GM18499 (cell line): ENCODE data around the gene NAT9.

Experiments
- ATAC-seq: cut with Tn5 transposase; IDR thresholded peaks from one replicate; pipeline ENCODE4 v1.9.1; 2021; ENCODE audit warnings: moderate number of reproducible peaks; ENCODE audit not compliant: insufficient read depth, unreplicated experiment

The NAT9 gene

DNA sequence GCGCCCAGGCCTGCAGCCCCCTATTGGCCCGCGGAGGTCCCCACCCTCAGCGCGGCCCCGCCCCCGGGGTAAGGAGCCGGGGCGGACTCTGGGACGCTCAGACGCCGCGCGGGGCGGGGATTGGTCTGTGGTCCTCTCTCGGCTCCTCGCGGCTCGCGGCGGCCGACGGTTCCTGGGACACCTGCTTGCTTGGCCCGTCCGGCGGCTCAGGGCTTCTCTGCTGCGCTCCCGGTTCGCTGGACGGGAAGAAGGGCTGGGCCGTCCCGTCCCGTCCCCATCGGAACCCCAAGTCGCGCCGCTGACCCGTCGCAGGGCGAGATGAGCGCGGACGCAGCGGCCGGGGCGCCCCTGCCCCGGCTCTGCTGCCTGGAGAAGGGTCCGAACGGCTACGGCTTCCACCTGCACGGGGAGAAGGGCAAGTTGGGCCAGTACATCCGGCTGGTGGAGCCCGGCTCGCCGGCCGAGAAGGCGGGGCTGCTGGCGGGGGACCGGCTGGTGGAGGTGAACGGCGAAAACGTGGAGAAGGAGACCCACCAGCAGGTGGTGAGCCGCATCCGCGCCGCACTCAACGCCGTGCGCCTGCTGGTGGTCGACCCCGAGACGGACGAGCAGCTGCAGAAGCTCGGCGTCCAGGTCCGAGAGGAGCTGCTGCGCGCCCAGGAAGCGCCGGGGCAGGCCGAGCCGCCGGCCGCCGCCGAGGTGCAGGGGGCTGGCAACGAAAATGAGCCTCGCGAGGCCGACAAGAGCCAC lies 27.4 kb downstream of the NAT9 start, which contains the start of gene NHERF1:
Gene NHERF1 (plus strand): TSS at position 100 of the 750 bp plus-strand sequence. CDS start 219 bp downstream, at position 319.
- ATAC-seq = no peak

GRCh38 chr17:74748279-74748528 lies 27.9 kb downstream of the NAT9 start:
- ATAC-seq = no peak

- ATAC-seq = no peak
Measured at GRCh38 chr17:74746922-74747321, 29.2 kb downstream of the NAT9 start.

DNA sequence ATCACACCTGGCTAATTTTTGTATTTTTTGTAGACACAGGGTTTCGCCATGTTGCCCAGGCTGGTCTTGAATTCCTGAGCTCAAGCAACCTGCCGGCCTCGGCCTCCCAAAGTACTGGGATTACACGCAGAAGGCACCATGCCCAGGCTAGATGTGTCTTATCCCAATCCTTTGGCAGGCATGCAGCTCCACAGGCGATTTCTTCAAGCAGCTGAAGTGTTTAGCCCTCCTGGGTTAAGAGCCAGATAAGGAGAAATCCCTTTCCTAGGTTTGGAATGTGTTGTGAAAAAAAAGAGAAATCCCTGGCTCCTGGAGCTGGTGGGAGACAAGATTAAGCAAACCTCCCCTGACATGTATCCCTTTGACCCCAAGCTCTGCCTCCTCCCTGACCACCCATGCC lies 29.8 kb downstream of the NAT9 start:
- no peak for ATAC-seq

GRCh38 chr17:74745548-74746177 lies 30.5 kb downstream of the NAT9 start:
- no peak for ATAC-seq

- no peak for ATAC-seq
Measured at GRCh38 chr17:74744714-74745547, 31.2 kb downstream of the NAT9 start.

DNA sequence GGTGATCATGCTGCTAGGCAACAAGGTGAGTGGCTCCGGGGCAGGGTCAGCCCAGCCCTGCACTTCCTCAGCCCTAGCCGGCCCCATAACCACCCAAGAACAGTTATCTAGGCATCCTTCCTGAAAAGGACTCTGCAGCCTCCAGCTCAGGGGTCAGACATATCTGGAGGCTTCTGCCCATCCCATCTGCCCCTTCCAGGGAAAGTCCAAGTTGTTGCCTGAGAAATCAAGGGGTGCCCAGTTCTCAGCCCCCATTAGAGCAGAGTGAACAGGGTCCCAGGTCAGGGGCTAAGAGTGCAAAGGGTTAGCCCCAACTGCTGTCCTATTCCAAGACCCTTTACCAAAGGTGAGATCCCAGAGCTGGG lies 31.8 kb downstream of the NAT9 start:
- ATAC-seq = no peak

DNA sequence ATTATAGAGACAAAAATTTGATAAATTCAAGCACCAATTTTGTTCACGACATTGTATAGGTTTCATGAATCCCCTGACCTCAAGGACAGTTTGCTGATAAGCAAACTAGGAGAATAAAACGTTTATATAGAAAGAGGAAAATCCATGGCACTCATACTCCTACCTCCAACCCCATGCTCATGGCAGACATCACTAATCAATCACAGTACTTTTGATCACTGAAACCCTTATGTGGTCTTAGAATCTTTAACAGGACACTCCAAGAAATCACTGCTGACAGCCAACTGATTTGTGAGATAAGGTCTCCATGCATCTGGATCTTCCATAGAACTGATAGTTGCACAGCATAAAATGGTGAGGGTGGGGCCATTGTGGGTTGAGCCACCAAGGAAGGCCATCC lies 32.4 kb downstream of the NAT9 start:
- ATAC-seq = no peak

- ATAC-seq = no peak
Measured at GRCh38 chr17:74742978-74743545, 33.1 kb downstream of the NAT9 start.

DNA sequence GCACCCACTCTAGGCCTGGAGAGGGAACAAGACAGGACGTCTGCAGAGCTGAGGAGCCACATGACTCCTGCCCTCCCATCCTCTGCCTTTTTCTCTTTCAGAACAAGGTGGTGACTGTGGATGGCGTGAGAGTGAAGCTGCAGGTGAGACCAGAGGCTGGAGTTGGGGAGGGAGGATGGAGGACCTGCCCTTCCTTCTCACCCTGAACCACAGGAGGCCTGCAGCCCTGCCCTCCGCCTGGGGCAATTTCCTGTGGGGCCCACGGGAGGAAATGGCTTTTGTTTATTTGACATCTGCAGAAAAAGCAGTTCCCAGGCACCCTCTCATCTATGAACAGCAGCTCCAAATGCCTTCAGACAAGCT lies 34.0 kb downstream of the NAT9 start:
- ATAC-seq = no peak

DNA sequence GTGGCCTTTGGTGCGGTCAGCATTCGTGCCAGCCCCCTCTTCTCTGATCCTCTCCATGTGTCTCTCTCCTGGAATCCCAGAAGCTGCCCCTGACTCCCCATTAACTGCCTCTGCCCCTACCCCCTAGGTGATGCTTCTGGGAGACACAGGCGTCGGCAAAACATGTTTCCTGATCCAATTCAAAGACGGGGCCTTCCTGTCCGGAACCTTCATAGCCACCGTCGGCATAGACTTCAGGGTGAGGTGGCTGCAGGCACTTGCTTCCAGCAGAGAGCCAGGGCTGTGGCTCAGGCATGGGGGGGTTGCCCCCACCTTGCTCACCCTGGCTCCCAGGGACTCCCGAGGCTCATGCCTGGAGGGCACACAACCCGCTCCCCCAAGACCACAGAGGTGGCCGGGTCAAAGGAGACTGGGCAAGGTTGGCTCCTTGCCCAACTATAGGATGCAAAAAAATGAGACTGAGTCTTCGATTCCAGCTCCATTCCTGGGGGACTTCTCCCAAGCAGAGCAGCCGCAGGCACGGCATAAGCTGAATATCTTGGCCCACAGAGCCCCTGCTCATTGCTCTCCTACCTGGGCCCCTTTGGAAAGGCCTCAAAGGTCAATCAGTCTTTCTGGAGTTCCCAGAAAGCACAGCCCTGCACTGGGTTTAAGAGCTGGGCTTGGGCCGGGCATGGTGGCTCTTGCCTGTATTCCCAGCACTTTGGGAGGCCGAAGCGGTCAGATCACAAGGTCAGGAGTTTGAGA lies 35.3 kb downstream of the NAT9 start:
- ATAC-seq = no peak

GRCh38 chr17:74740173-74740572 lies 36.0 kb downstream of the NAT9 start:
- ATAC-seq = no peak

GRCh38 chr17:74739227-74739831 lies 36.8 kb downstream of the NAT9 start:
- ATAC-seq = no peak

GRCh38 chr17:74738051-74738996 lies 37.8 kb downstream of the NAT9 start:
- ATAC-seq = no peak

DNA sequence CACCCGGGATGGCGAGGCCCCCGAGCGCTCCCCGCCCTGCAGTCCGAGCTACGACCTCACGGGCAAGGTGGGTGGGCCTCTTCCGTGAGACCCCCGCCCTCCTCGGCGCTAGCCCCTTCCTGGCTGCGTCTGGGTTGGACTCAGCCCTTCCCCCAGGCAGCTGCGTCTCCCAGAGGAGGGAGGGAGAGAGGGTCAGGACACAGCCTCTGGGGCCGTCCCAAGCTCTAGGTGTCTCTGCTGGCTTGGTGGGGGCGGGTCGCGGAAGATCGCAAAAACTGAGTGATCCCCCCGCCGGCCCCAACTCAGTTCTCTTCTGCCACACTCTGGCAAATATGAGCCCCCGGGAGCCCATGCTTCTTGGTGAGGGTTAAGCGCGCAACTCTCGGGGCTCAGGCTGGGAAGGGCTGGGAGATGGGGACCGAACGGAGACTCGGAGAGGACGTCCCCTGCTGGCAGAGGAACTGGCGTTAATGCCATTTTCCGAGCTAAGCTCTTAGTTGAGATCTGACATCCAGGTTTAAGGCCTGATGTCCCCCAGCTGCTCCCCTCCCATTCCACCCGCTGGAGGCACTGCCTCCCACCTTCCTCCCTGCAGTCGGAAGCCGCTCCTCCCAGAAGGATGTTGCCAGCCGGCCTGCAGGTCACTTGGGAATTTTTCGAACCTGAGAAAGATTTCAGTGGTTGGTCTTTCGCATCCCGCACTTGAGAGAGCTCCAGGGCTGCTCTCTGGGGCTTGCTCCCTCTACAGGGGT lies 38.7 kb downstream of the NAT9 start:
- no peak for ATAC-seq

DNA sequence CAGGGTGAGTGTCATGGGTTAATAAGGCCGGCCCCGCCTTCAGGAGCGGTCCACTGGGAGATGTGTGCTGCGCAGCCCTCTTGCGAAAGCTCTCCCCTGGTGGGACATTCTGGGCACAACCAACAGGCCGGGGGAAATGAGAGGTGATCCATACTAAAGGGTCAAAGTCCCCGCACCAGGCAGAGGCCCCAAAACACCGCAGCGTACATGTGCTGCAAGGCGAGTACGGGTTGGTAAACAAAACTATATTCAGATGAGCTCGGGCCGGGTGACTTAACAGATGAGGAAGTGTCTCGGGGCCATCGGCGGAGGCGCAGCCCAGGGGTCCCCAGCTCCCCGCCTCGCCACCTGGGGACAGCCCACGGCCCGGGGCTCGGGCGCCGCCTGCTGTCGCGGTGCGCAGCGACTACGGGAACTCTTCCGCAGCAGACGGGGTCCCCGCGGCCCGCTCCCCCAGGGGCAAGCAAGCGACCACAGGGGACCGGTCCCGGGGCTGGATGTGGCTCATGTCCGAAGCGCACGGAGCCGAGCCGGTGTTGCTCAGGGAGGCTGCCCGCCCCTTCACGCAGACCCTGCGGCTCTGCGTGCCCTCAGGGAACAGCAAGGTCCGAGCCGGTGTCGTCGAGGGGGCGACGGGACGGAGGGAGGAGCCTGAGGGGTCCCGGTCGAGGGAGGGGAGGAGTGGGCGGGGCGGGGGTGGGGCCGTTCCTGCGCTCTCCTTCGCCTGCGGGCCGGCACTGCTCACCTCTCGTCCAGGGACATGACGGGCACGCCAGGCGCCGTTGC lies 39.4 kb downstream of the NAT9 start, which contains the start of gene RAB37:
Gene RAB37 (plus strand): TSS at position 744 of the 786 bp plus-strand sequence. CDS start 17 bp downstream, at position 761.
- ATAC-seq = no peak

DNA sequence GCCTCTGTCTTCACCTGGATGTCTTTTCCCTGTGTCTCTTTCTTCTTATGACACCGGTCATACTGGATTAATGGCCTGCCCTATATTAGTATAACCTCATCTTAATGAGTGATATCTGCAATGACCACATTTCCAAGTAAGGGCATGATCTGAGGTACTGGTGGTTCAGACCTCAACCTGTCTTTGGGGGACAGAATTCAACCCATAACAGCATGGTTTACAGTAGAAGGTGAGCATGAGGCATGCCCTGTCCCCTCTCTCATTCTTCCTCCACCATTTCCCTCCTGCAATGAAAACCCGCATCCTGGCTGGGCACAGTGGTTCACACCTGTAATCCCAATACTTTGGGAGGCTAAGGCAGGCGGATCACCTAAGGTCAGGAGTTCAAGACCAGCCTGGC lies 41.9 kb downstream of the NAT9 start:
- no peak for ATAC-seq
